ENCODE results near the gene AQP3. TPM values are rescaled to one million over a fixed set of nuclear protein-coding genes. Genes with fewer than 3 reads are reported as not detected.
"Not testable (repeated sequence)": the region's sequence is repeated elsewhere in the genome, so short reads cannot be mapped to it uniquely, and the experiment has no call there.

Gene AQP3
- total RNA-seq, 1 experiment from 2014 or later, result not detected

DNA sequence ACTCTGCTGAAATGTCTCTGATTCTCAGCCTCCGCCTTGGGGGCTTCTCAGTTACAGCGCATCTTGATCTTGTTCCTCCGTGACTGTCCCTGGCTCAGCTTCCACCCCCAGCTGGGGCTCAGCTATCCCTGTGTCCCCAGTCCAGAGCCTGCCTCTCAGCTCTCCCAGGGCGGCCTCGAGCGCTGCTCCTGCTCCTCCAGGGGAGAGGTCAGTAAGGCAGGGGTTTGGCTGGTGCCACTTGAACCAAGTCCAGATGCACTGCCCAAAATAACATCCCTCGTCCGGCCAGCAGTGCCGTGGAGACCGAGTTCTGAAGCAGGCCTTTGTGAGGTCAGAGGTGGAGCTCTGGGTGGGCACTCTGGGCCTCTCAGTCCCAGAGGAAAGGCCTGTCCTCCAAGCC, 45.0 kb downstream of the AQP3 start, which contains the start of gene AQP7:
Gene AQP7, minus strand, starts transcription at position 198 of the 400 bp plus-strand sequence. CDS start 1,306 bp downstream, outside the sequence.
- in situ Hi-C loops (cut with HindIII; ENCODE audit: low pct_unique_long_range_greater_than_20kb, low sequenced_read_pairs); DNase-seq (ENCODE audit: low read depth, low spot score): not testable (repeated sequence)

GRCh38 chr9:33401809-33402208, 45.6 kb downstream of the AQP3 start:
- in situ Hi-C loops (cut with HindIII; ENCODE audit: low pct_unique_long_range_greater_than_20kb, low sequenced_read_pairs); DNase-seq (ENCODE audit: low read depth, low spot score): not testable (repeated sequence)

DNA sequence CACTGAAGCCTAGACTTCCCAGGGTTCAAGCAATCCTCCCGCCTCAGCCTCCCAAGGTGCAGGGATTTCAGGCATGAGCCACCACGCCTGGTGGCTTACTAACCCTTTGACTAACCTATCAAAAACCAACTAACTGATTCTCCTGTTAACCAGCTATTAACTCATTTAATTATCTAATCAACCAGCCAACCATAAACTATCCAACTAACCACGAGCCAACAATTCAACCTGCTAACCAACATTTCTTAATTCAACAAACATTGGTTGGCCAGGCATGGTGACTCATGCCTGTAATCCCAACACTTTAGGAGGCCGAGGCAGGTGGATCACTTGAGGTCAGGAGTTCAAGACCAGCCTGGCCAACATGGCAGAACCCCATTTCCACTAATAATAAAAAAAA, 48.3 kb downstream of the AQP3 start:
- in situ Hi-C loops (cut with HindIII; ENCODE audit: low pct_unique_long_range_greater_than_20kb, low sequenced_read_pairs); DNase-seq (ENCODE audit: low read depth, low spot score): not testable (repeated sequence)

- DNase-seq (ENCODE audit: low read depth, low spot score); in situ Hi-C loops (cut with HindIII; ENCODE audit: low pct_unique_long_range_greater_than_20kb, low sequenced_read_pairs): not testable (repeated sequence)
These were observed 49.6 kb downstream of the AQP3 start for GRCh38 chr9:33397801-33398200.

DNA sequence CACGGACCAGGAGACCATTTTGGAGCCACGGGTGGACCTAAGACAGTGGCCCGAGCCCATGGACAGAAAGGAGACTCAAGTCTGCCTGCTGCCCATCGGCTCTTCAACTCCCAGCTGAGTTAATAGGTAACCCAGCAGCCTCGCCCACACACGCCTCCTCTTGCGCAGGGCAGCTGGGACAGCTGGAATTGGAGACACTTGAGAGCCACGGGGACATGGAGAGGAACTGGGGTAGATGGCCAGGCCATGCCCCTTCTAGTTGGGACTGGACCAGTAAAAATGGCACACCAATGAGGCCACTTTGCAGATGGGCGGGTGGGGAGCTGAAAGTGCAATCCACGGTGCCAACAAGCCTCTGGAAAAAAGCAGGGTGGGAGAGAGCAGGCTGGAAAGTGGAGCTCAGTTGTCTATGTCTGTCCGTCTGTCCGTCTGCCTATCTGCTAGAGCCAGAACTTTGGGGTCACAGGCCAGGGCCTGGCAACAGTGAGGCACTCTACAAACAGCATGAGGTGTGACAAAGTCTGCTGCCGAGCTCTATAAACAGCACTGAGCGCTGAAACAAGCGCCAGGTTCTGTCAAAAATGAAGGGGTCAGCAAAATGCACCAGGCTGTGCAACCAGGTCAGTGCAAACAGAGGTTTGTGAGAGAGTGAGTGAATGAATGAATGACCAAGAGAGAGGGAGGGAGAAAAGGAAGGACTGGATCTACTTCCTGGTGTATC, 52.1 kb downstream of the AQP3 start:
- DNase-seq (ENCODE audit: low read depth, low spot score), result not testable (repeated sequence)

DNA sequence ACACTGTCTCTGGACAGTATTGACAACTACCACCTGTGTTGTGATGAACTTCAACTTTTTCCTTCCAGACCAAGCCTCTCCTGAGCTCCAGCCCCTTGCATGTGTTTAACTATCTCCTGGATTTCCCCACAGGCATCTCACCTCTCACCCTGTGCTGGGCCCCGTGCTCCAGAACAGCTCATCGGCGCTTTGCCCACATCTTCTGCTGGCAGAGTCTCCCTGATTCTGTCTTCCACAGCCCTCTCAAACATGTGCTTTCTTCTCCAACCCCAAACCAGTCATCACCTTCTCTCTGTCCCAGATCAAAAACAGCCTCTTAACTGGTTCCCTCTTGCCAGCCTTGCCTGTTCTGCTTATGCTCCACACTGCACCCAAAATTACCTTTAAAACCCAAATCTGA, 53.4 kb downstream of the AQP3 start:
- DNase-seq (ENCODE audit: low read depth, low spot score); in situ Hi-C loops (cut with HindIII; ENCODE audit: low pct_unique_long_range_greater_than_20kb, low sequenced_read_pairs): not testable (repeated sequence)

More for the DNA sequence above, 52.1 kb downstream of the AQP3 start:
- in situ Hi-C loops (cut with HindIII; ENCODE audit: low pct_unique_long_range_greater_than_20kb, low sequenced_read_pairs), result not testable (repeated sequence)

- DNase-seq (ENCODE audit: low read depth, low spot score), result no peak
- in situ Hi-C loops (cut with HindIII; ENCODE audit: low pct_unique_long_range_greater_than_20kb, low sequenced_read_pairs), result no loop called here
These were observed 53.8 kb downstream of the AQP3 start for GRCh38 chr9:33393581-33393980.

DNA sequence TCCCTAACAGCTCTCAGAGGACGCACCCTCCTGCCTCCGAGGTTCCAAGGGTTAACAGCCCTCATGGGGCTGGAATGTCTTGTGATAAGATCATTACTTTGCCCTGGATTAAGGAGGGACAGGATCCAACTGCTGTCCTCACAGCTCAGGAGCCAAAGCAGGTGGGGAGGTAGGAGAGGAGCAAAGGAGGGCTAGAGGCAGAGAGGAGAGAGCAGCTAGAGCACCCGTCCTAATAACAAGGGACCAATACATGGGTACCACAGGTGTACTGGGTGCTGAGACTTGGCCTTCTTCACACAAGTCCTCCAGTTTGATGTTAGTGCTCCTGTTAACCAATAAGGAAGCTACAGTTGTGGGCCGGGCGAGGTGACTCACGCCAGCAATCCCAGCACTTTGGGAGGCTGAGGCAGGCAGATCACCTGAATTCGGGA, 54.8 kb downstream of the AQP3 start:
- DNase-seq (ENCODE audit: low read depth, low spot score); in situ Hi-C loops (cut with HindIII; ENCODE audit: low pct_unique_long_range_greater_than_20kb, low sequenced_read_pairs): not testable (repeated sequence)

Small RNA genes lying within 50 kb of the gene (small RNA-seq; reads per million reads assigned to genes)
- gene AL356218.2 (0 reads per million in 2 experiments), gene MIR6851 (0 to 0.05 reads per million in 2 experiments)

Other genes starting within 250 kb of the AQP3 start
- not detected in 2 replicates for gene SPINK4, start 207.4 kb downstream of the AQP3 start, total RNA-seq (2014; rRNA removed; shearing (Covaris generic))
- 50.8 and 60.9 TPM in 2 replicates for gene BAG1, start 182.9 kb downstream of the AQP3 start, total RNA-seq (2014; rRNA removed; shearing (Covaris generic))
- gene CHMP5, start 182.5 kb downstream of the AQP3 start, total RNA-seq (2014; rRNA removed; shearing (Covaris generic)), result 96.5 and 106 TPM in 2 replicates
- 16.4 and 17.9 TPM in 2 replicates for gene NFX1, start 157.1 kb downstream of the AQP3 start, total RNA-seq (2014; rRNA removed; shearing (Covaris generic))
- not detected in 2 replicates for gene AQP7, start 45.0 kb downstream of the AQP3 start, total RNA-seq (2014; rRNA removed; shearing (Covaris generic))
- gene NOL6, start 26.3 kb upstream of the AQP3 start, total RNA-seq (2014; rRNA removed; shearing (Covaris generic)), result 29.7 and 34.5 TPM in 2 replicates
- gene ANKRD18B, start 76.7 kb upstream of the AQP3 start, total RNA-seq (2014; rRNA removed; shearing (Covaris generic)), result 0.45 and 4.8 TPM in 2 replicates